Nucleus accumbens (tissue), 56 donors: Measurements from ENCODE around the gene OSTN.

Experiments
- DNase-seq, 56 donors: peaks; one replicate each; lab custom pipeline; 2025; lab: John Stamatoyannopoulos, UW

The OSTN gene

GRCh38 chr3:191303596-191303995, 104.6 kb downstream of the OSTN start:
- no peak for DNase-seq

GRCh38 chr3:191306428-191306827, 107.4 kb downstream of the OSTN start:
- DNase-seq: no peak

GRCh38 chr3:191307341-191307740, 108.3 kb downstream of the OSTN start:
- DNase-seq: no peak

DNA sequence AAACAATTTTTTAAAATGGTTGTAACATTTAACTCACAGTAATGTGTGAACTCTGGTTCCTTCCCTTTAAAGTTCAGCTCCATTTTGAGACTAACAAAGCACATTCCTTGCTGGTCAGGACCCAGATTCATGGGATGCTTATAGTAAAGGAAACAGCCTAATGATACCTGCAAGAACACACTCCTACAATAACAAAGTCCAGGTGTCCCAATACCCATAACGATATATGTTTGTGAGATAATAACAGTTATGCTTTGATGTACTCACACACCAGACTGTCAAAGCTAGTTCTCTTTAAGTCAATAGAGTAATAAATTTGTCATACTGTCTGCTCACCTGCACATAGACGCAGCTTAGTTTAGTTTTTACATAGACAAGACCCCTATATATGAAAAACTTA, 114.3 kb downstream of the OSTN start:
- no peak for DNase-seq

GRCh38 chr3:191314109-191314728, 115.2 kb downstream of the OSTN start:
- no peak for DNase-seq
